GM13976 (cell line): ENCODE results near the gene SAMD4A.

Experiments used
- DNase-seq: peaks from one replicate; pipeline ENCODE4 v3.0.0; 2012; ENCODE audit warnings: low spot score
- CTCF ChIP-seq: IDR thresholded peaks from 2 replicates; pipeline ENCODE4 v1.5.1; 2012; ENCODE audit warnings: borderline replicate concordance, mild to moderate bottlenecking; ENCODE audit not compliant: insufficient read depth; ENCODE audit errors: extremely low read depth, missing control alignments, control extremely low read depth
- in situ Hi-C: fragments of 300-500 bp; cut with MboI; formaldehyde crosslinking; loops from one replicate; pipeline ENCODE4 v1.12.0; 2022; ENCODE audit warnings: low sequenced_read_pairs, mixed read lengths, inconsistent platforms; ENCODE audit not compliant: unreplicated experiment

SAMD4A gene

GRCh38 chr14:54709867-54710266 lies 142.9 kb downstream of the SAMD4A start:
- no peak for DNase-seq
- no peak for TF ChIP-seq CTCF
- in situ Hi-C loops: no loop called here

- in situ Hi-C loops: no loop called here
- TF ChIP-seq CTCF: no peak
- DNase-seq: no peak
These were observed 144.4 kb downstream of the SAMD4A start for GRCh38 chr14:54711312-54711711.

GRCh38 chr14:54711812-54712464 lies 145.0 kb downstream of the SAMD4A start:
- in situ Hi-C loops: no loop called here
- no peak for DNase-seq
- no peak for TF ChIP-seq CTCF

- DNase-seq: no peak
- in situ Hi-C loops: no loop called here
- no peak for TF ChIP-seq CTCF
These were observed 145.7 kb downstream of the SAMD4A start for GRCh38 chr14:54712465-54713200.

GRCh38 chr14:54713379-54713778 lies 146.5 kb downstream of the SAMD4A start:
- no peak for DNase-seq
- in situ Hi-C loops: no loop called here
- TF ChIP-seq CTCF: no peak

- DNase-seq: no peak
- no peak for TF ChIP-seq CTCF
- in situ Hi-C loops: no loop called here
These were observed 148.3 kb downstream of the SAMD4A start for GRCh38 chr14:54715239-54715638.
